Activated naive CD8-positive, alpha-beta T cell treated with anti-CD3 and anti-CD28 coated beads, Interleukin-2, amount 10 ng/mL, durations not matched to agents 7 days and 5 days (primary cell): ENCODE results near the gene RAP1B. TPM values are rescaled to one million over a fixed set of nuclear protein-coding genes. Genes with fewer than 3 reads are reported as not detected.
A peak's percentile ranks its signal among the peaks of the same experiment; 100 is the strongest.
"Not testable (repeated sequence)": the region's sequence is repeated elsewhere in the genome, so short reads cannot be mapped to it uniquely, and the experiment has no call there.

Experiments
- ATAC-seq: fragments of 150-1000 bp; cut with Tn5 transposase; one replicate; pipeline ENCODE4 v1.10.0; 2021; ENCODE audit warnings: low read depth, moderate library complexity
- POLR2A ChIA-PET: fragments of 350-600 bp; sonication (Branson Sonifier 250); formaldehyde crosslinking; loops from one replicate; lab custom pipeline; 2021; ENCODE audit warnings: antibody characterized with exemption; lab: Charles Lee
- DNase-seq: peaks from one replicate; pipeline ENCODE4 v3.0.0; 2021
- H3K27ac Mint-ChIP-seq: one replicate; pipeline ENCODE4 v1.8.0; 2022; ENCODE audit warnings: mild to moderate bottlenecking, mixed read lengths
- H3K27me3 Mint-ChIP-seq: one replicate; pipeline ENCODE4 v1.8.0; 2022; ENCODE audit warnings: mild to moderate bottlenecking, moderate library complexity, mixed read lengths
- H3K36me3 Mint-ChIP-seq: one replicate; pipeline ENCODE4 v1.8.0; 2021; ENCODE audit warnings: mild to moderate bottlenecking, mixed read lengths
- H3K4me1 Mint-ChIP-seq: one replicate; pipeline ENCODE4 v1.8.0; 2021; ENCODE audit warnings: mixed read lengths
- H3K4me3 Mint-ChIP-seq: one replicate; pipeline ENCODE4 v1.8.0; 2022; ENCODE audit warnings: mild to moderate bottlenecking, moderate library complexity, mixed read lengths
- H3K9me3 Mint-ChIP-seq: one replicate; pipeline ENCODE4 v1.8.0; 2021; ENCODE audit warnings: mixed read lengths
- total RNA-seq, 2 experiments: library from RNA; stranded (reverse); gene quantifications; one replicate each; pipeline ENCODE4 v1.2.3, GENCODE V29; 2021

RAP1B gene
- total RNA-seq, 2 experiments from 2014 or later: 233 to 257 TPM

DNA sequence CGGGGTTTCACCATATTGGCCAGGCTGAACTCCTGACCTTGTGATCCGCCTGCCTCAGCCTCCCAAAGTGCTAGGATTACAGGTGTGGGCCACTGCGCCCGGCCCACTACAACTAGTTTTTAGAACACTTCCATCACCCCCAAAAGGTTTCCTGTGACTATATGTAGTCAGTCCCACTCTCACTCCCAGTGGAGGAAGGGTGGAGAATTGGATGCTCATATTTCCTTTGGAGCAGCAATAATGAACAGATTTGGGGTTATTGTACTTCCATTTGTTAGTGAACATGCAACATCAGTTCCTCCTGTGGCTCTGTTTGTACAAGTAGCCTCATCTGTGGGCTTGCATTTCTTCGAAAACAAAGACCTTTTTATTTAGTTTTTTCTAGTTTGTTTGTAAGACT, 35.8 kb downstream of the RAP1B start:
- no peak overlapping the region for H3K4me3 Mint-ChIP-seq
- peaks cover 33% of the 10 kb centered on the region for H3K36me3 Mint-ChIP-seq
- ATAC-seq (no peak), DNase-seq (no peak)
- H3K27ac Mint-ChIP-seq: no peak overlapping the region
- H3K27me3 Mint-ChIP-seq: no peaks in the 10 kb centered on the region
- H3K4me1 Mint-ChIP-seq: peaks cover 44% of the 10 kb centered on the region
- no peaks in the 10 kb centered on the region for H3K9me3 Mint-ChIP-seq
- POLR2A ChIA-PET: interaction anchor here (0.8 kb wide), 1 partner anchor 281 kb away, joined by 3 read pairs; no protein-coding TSS in a partner anchor

DNA sequence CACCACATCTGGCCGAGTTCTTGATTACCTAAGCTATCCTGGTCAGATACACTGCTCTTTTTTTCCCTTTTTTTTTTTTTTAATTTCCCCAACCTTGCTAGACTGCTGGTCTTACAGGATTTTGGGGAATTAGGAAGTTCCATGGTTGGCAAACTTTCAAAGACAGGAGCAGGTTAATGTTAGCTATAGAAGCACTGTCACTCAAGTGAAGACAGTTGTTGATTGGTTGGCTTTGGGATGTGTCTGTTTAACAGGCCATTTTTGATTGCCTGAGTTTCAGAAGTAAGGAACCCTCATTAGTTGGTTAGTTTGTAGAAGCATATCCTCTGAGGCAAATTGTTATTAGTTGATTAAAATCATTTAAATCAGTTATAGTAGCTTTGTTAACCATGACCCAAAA, 36.8 kb downstream of the RAP1B start:
- no peak overlapping the region for H3K27ac Mint-ChIP-seq
- POLR2A ChIA-PET: interaction anchor here (0.7 kb wide), 1 partner anchor 425 kb away, joined by 4 read pairs; no protein-coding TSS in a partner anchor
- H3K4me3 Mint-ChIP-seq: no peak overlapping the region
- no peak for DNase-seq
- no peak for ATAC-seq
- no peaks in the 10 kb centered on the region for H3K27me3 Mint-ChIP-seq
- H3K36me3 Mint-ChIP-seq: peaks cover 34% of the 10 kb centered on the region
- H3K9me3 Mint-ChIP-seq: no peaks in the 10 kb centered on the region
- H3K4me1 Mint-ChIP-seq: peaks cover 33% of the 10 kb centered on the region

DNA sequence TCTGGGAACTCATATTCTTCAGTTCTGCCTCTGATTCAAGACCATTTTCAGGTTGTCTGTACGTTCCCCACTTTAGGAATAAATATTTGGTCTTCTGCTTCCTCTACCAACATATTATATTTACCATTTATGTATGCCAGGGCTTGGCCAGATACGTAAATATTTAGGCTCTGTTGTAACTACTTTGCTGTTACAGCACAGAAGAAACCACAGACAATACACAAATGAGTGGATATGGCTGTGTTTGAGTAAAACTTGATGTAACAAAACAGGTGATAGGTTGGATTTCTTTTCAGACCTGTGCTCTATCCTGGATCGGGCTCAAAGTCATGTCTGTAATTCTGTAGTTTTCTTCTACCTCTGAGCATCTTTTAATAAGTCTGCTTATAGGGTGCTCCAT, 37.5 kb downstream of the RAP1B start:
- ATAC-seq (no peak), DNase-seq (no peak)
- POLR2A ChIA-PET: no interaction called here
- no peaks in the 10 kb centered on the region for H3K27me3 Mint-ChIP-seq
- H3K36me3 Mint-ChIP-seq: peaks cover 33% of the 10 kb centered on the region
- peaks cover 30% of the 10 kb centered on the region for H3K4me1 Mint-ChIP-seq
- no peaks in the 10 kb centered on the region for H3K9me3 Mint-ChIP-seq
- no peak overlapping the region for H3K4me3 Mint-ChIP-seq
- no peak overlapping the region for H3K27ac Mint-ChIP-seq

DNA sequence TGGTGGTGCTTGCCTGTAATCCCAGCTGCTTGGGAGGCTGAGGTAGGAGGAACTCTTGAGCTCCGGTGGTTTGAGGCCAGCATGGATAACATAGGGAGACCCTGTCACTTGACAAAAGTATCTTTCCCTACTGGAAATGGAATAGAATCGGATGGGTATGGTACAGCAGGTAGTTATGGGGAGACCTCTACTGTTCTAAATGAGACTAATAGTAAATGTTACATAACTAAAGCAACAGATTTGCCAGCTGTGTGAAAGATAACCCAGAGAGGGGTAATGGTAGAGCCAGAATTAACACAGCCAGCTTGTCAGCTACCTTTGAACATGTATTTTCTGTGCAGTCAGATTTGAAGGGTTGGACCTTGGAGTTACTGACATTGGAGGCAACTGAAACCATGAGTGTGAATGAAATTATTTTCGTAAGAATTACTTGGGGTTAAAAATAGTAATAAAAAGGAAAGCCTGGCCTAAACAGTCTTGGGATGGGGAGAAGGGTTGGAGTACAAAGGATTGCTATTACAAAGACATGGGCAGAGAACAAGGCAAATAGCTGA, 54.4 kb downstream of the RAP1B start:
- Mint-ChIP-seq H3K4me3 (no peak overlapping the region), H3K36me3 (peaks cover 21% of the 10 kb centered on the region), H3K27ac (no peak overlapping the region), H3K9me3 (no peaks in the 10 kb centered on the region), H3K27me3 (no peaks in the 10 kb centered on the region), H3K4me1 (peaks cover 22% of the 10 kb centered on the region)
- POLR2A ChIA-PET: interaction anchor here (0.8 kb wide), 1 partner anchor 10 kb away, joined by 4 read pairs; no protein-coding TSS in a partner anchor
- DNase-seq (no peak), ATAC-seq (no peak)

DNA sequence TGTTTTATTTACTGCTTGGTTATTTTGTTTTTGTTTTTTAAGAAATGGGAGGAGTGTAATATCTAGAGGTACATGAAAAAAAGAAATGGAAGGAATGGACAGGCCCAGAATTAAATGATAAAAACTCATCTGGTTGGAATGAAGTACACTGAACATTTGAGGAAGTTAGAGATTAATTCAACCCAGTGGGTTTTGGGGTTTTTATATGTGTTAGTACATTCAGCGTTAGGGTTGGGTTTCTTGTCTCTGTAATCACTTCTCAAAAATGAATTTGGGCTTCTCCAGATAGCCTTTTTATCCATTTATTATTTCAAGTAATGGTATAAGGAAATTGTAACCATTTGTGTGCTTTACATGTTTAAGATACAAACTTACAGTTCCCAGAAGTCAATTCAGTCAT, 56.6 kb downstream of the RAP1B start:
- H3K27ac Mint-ChIP-seq: peak overlapping the region; percentile 18
- H3K9me3 Mint-ChIP-seq: no peaks in the 10 kb centered on the region
- H3K27me3 Mint-ChIP-seq: no peaks in the 10 kb centered on the region
- POLR2A ChIA-PET: interaction anchor here (0.5 to 0.7 kb wide), 2 partner anchors 9 to 50 kb away, joined by 3 to 4 read pairs; no protein-coding TSS in a partner anchor
- H3K36me3 Mint-ChIP-seq: peaks cover 19% of the 10 kb centered on the region
- ATAC-seq (no peak), DNase-seq (no peak)
- H3K4me3 Mint-ChIP-seq: peak overlapping the region; percentile 38
- peaks cover 27% of the 10 kb centered on the region for H3K4me1 Mint-ChIP-seq

DNA sequence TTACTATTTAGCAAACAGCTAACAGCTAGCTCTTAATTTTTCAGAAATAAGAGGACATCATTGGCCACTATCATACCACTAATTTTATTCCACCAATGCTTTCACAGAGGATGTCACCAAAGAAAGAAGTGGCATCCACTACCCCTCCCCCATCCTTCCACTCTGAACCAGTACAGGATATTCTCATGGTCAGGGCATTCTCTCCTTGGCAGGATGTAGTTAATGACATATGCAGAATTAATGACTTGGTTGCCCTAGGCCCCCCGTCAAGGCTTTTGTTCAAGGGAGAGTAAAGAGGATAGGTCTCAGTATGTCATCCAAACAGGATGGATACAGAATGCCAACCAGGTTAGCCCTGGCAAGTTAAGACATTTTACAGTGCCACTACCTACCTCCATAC, 57.2 kb downstream of the RAP1B start:
- H3K36me3 Mint-ChIP-seq: peaks cover 19% of the 10 kb centered on the region
- ATAC-seq (peak; percentile 48), DNase-seq (no peak)
- H3K4me1 Mint-ChIP-seq: peaks cover 28% of the 10 kb centered on the region
- peak overlapping the region; percentile 18 for H3K27ac Mint-ChIP-seq
- no peaks in the 10 kb centered on the region for H3K9me3 Mint-ChIP-seq
- H3K4me3 Mint-ChIP-seq: no peak overlapping the region
- H3K27me3 Mint-ChIP-seq: no peaks in the 10 kb centered on the region
- POLR2A ChIA-PET: interaction anchor here (0.7 kb wide), 1 partner anchor 50 kb away, joined by 4 read pairs; no protein-coding TSS in a partner anchor

DNA sequence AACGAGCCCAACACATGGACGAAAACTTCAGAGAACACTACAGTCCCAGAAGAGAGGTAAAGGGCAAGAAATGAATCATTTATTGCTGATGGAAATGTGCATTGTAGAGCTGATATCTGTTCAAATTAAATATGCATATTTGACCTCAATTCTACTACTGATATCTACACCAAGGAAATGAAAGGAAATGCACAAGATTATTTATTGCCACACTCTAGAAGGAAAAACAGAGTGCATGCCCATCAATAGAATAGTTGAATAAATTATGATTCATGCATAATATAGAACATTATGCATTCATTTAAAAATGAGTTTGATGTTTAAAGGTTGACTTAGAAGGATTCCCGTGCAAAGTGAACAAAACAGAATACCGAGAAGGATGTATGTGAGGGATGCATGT, 60.5 kb downstream of the RAP1B start:
- Mint-ChIP-seq H3K4me3 (no peak overlapping the region), H3K9me3 (no peaks in the 10 kb centered on the region), H3K27me3 (no peaks in the 10 kb centered on the region), H3K36me3 (peaks cover 14% of the 10 kb centered on the region), H3K4me1 (peaks cover 46% of the 10 kb centered on the region), H3K27ac (peak overlapping the region; percentile 49)
- ATAC-seq (no peak), DNase-seq (no peak)
- POLR2A ChIA-PET: no interaction called here

DNA sequence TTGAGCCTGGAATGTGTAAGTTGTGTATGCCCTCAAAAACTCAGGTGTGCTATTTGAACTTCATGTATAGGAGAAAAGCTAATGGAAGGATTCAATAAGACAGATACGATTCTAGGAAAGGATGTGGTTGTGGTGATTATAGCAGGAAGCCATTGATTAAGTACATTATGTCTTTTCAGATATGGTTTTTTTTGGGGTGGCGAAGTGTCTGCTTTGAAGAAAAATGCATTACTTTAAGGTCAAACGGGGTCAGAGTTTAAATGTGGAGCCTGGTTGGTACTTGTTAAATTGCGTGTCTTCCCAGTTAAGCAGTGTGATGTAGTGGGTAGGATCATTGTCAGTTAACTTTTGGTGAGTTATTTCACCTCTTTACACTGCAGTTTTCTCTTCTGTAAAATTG, 63.1 kb downstream of the RAP1B start:
- H3K4me1 Mint-ChIP-seq: peaks cover 34% of the 10 kb centered on the region

DNA sequence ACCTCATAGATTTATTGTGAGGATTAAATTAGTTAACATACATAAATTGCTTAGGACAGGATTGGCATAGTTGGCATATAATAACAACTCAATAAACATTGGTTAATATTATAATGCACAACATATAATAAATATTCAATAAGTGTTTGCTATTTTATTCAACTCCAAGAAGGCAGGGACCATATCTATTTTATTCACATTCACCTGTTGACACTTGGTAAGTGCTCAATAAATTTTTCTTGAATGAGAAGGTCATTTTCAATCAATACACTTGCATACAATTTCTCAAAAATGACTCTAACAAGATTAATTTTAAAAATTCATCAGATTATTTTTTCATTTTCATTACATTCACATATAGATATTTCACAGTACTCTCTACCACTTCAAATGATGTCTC, 63.7 kb downstream of the RAP1B start:
- no peak for ATAC-seq
- H3K36me3 Mint-ChIP-seq: peaks cover 6% of the 10 kb centered on the region
- H3K4me3 Mint-ChIP-seq: peak overlapping the region; percentile 73
- H3K4me1 Mint-ChIP-seq: peaks cover 37% of the 10 kb centered on the region
- H3K9me3 Mint-ChIP-seq: no peaks in the 10 kb centered on the region
- H3K27ac Mint-ChIP-seq: peak overlapping the region; percentile 91
- POLR2A ChIA-PET: interaction anchor here (1.3 to 1.9 kb wide), 4 partner anchors 9 to 133 kb away, joined by 4 to 8 read pairs (median 6); partner anchors contain the start of genes MDM2 and NUP107
- DNase-seq: no peak
- H3K27me3 Mint-ChIP-seq: no peaks in the 10 kb centered on the region

More for the DNA sequence above, 63.1 kb downstream of the RAP1B start:
- Mint-ChIP-seq H3K36me3 (peaks cover 5% of the 10 kb centered on the region), H3K27ac (peak overlapping the region; percentile 90), H3K4me3 (peak overlapping the region; percentile 64), H3K27me3 (no peaks in the 10 kb centered on the region), H3K9me3 (no peaks in the 10 kb centered on the region)
- POLR2A ChIA-PET: interaction anchor here (0.6 to 1.0 kb wide), 2 partner anchors 8 to 22 kb away, joined by 4 to 6 read pairs; no protein-coding TSS in a partner anchor
- peak; percentile 63 for ATAC-seq
- no peak for DNase-seq

DNA sequence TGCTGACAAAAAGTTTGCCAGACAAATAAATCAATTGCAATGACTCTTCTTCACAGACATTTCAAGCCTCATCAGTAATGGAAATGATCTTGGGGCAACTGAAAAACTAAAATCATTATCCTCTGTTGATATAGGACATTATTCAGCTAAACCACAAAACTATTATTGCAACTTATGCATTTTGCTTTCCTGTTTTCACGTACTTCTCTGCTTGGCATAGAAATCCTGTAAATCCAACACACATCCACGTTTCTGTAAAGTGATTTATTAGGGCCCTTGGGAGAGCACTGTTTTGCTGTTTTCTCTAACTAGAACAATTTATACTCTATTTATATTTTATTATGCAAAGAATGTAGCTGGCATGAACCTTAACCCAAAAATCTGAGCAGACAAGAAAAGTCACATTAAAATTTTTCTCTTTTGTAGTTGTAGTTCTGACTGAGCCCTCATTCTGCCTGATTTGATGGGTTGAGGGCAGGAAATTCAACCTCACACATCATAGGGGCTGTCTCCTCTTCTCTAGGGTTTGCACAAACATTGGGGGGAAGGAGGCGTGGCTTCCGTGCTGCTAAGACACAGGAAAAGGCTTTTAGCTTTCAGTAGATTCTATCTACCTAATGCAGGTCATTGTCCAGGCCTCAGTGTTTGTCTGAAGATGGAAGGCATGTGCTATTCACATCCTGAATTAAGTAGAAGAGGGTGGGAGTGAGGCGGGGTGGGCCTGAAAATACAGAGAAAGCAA, 64.6 kb downstream of the RAP1B start:
- POLR2A ChIA-PET: interaction anchor here (1.0 to 2.1 kb wide), 6 partner anchors 10 to 133 kb away, joined by 3 to 9 read pairs (median 6); partner anchors contain the start of genes MDM2 and NUP107
- peak overlapping the region; percentile 73 for H3K4me3 Mint-ChIP-seq

DNA sequence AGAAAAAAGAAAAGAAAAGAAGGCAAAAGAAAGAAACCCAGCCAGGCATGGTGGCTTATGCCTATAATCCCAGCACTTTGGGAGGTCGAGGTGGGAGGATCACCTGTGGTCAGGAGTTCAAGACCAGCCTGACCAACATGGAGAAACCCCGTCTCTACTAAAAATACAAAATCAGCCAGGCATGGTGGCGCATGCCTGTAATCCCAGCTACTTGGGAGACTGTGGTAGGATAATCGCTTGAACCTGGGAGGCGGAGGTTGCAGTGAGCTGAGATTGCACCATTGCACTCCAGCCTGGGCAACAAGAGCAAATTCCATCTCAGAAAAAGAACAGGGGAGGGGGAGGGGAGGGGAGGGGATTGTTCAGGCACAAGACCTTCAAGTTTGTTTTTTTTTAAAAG, 66.2 kb downstream of the RAP1B start:
- H3K36me3 Mint-ChIP-seq, DNase-seq, H3K27me3 Mint-ChIP-seq, H3K4me3 Mint-ChIP-seq, H3K27ac Mint-ChIP-seq, H3K9me3 Mint-ChIP-seq, ATAC-seq: not testable (repeated sequence)
- H3K4me1 Mint-ChIP-seq: peaks cover 33% of the 10 kb centered on the region
- POLR2A ChIA-PET: interaction anchor here (0.7 to 2.1 kb wide), 2 partner anchors 8 to 10 kb away, joined by 3 to 9 read pairs; no protein-coding TSS in a partner anchor

More for the DNA sequence above, 64.6 kb downstream of the RAP1B start:
- ATAC-seq (peak; percentile 92), DNase-seq (peak; percentile 70)
- H3K27ac Mint-ChIP-seq: peak overlapping the region; percentile 91
- no peaks in the 10 kb centered on the region for H3K27me3 Mint-ChIP-seq
- peaks cover 39% of the 10 kb centered on the region for H3K4me1 Mint-ChIP-seq
- H3K9me3 Mint-ChIP-seq: no peaks in the 10 kb centered on the region
- H3K36me3 Mint-ChIP-seq: peaks cover 6% of the 10 kb centered on the region

DNA sequence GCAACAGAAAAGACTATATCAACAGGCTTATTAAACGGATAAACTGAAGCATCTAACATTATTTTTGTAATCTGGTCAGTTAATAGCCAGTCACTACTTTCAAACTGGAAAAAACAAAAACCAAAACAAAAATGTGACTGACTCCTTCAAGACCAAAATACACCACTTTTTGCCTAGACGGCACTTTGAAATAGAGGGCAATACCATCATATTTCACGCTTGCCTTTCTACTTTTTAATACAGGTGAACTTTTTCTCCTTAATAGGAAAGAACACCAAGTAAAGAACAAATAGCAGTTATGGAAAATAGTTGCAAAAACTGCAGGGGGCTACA, 75.5 kb downstream of the RAP1B start:
- Mint-ChIP-seq H3K27me3 (no peaks in the 10 kb centered on the region), H3K4me1 (peaks cover 30% of the 10 kb centered on the region), H3K36me3 (peaks cover 15% of the 10 kb centered on the region), H3K4me3 (peak overlapping the region; percentile 94), H3K27ac (peak overlapping the region; percentile 96), H3K9me3 (no peaks in the 10 kb centered on the region)
- POLR2A ChIA-PET: interaction anchor here (0.6 to 2.0 kb wide), 8 partner anchors 11 to 121 kb away, joined by 3 to 9 read pairs (median 3); partner anchors contain the start of gene RAP1B
- ATAC-seq (peak; percentile 1), DNase-seq (no peak)
